Karpas-422 (cell line): Measurements from ENCODE around the gene ILF2. TPM values are rescaled to one million over a fixed set of nuclear protein-coding genes. Genes with fewer than 3 reads are reported as not detected.
"Not testable (repeated sequence)": the region's sequence is repeated elsewhere in the genome, so short reads cannot be mapped to it uniquely, and the experiment has no call there.

Experiments
- DNase-seq: peaks from one replicate; pipeline ENCODE4 v3.0.0-alpha.2; 2015
- H2AFZ ChIP-seq: fragments of 200-600 bp; sonication (generic); 2 replicates; pipeline ENCODE4 v1.6.1; 2014; ENCODE audit warnings: antibody characterized with exemption, low read length, mixed read lengths
- H3K27ac ChIP-seq: fragments of 200-600 bp; sonication (generic); 2 replicates; pipeline ENCODE4 v1.5.1; 2014; ENCODE audit warnings: mild to moderate bottlenecking, low read length, moderate library complexity
- H3K27me3 ChIP-seq: fragments of 200-600 bp; sonication (generic); 2 replicates; pipeline ENCODE4 v1.6.1; 2014; ENCODE audit warnings: low read length, mixed read lengths
- H3K36me3 ChIP-seq: fragments of 200-600 bp; sonication (generic); 2 replicates; pipeline ENCODE4 v1.6.1; 2014; ENCODE audit warnings: low read length, mixed read lengths; ENCODE audit not compliant: insufficient read depth
- H3K4me1 ChIP-seq: fragments of 200-600 bp; sonication (generic); 2 replicates; pipeline ENCODE4 v1.6.1; 2014; ENCODE audit warnings: mild to moderate bottlenecking, low read length, mixed read lengths
- H3K4me2 ChIP-seq: fragments of 200-600 bp; sonication (generic); 2 replicates; pipeline ENCODE4 v1.6.1; 2014; ENCODE audit warnings: low read length, low read depth, mild to moderate bottlenecking; ENCODE audit not compliant: poor library complexity, severe bottlenecking
- H3K4me3 ChIP-seq: fragments of 200-600 bp; sonication (generic); 2 replicates; pipeline ENCODE4 v1.5.1; 2014; ENCODE audit warnings: mild to moderate bottlenecking, antibody characterized with exemption, low read length, mixed read lengths
- H3K79me2 ChIP-seq: fragments of 200-600 bp; sonication (generic); 2 replicates; pipeline ENCODE4 v1.6.1; 2014; ENCODE audit warnings: mild to moderate bottlenecking, low read length, mixed read lengths
- H3K9ac ChIP-seq: fragments of 200-600 bp; sonication (generic); 2 replicates; pipeline ENCODE4 v1.6.0; 2014; ENCODE audit warnings: low read length
- H3K9me2 ChIP-seq: fragments of 200-600 bp; sonication (generic), shearing (Covaris generic); replicated peaks from 2 replicates; pipeline ENCODE4 v1.6.0; 2014; ENCODE audit warnings: mild to moderate bottlenecking, low read length, moderate library complexity; ENCODE audit not compliant: insufficient read depth
- H3K9me3 ChIP-seq: fragments of 300-700, 200-600 bp; sonication (generic); 2 replicates; pipeline ENCODE4 v1.6.1; 2014; ENCODE audit warnings: low read length, mixed read lengths
- H4K20me1 ChIP-seq: fragments of 200-600 bp; sonication (generic); 2 replicates; pipeline ENCODE4 v1.6.1; 2014; ENCODE audit warnings: mild to moderate bottlenecking, antibody characterized with exemption, low read length, low read depth; ENCODE audit not compliant: insufficient read depth
- total RNA-seq: library from RNA; depleted of rRNA; stranded (reverse); fragments of >200 nt; shearing (Covaris generic); gene quantifications from 2 replicates; pipeline ENCODE4 v1.2.3, GENCODE V29; 2014; ENCODE audit warnings: low replicate concordance

ILF2 gene
- total RNA-seq, 1 experiment from 2014 or later: 178 TPM

- Histone ChIP-seq H3K9me3 (no peaks in the 10 kb centered on the region), H3K79me2 (no peaks in the 10 kb centered on the region), H2AFZ (peak overlapping the region; percentile 61; the same call in 1 of the 2 replicates), H4K20me1 (no peaks in the 10 kb centered on the region), H3K27me3 (no peaks in the 10 kb centered on the region), H3K4me1 (peaks cover 3% of the 10 kb centered on the region; the same call in 1 of the 2 replicates), H3K9ac (no peak overlapping the region), H3K4me2 (peak overlapping the region; percentile 32), H3K9me2 (no peaks in the 10 kb centered on the region), H3K27ac (no peak overlapping the region), H3K36me3 (no peaks in the 10 kb centered on the region), H3K4me3 (no peak overlapping the region)
- peak; percentile 76 for DNase-seq
These were observed 7.1 kb upstream of the ILF2 start for GRCh38 chr1:153677718-153678518.

DNA sequence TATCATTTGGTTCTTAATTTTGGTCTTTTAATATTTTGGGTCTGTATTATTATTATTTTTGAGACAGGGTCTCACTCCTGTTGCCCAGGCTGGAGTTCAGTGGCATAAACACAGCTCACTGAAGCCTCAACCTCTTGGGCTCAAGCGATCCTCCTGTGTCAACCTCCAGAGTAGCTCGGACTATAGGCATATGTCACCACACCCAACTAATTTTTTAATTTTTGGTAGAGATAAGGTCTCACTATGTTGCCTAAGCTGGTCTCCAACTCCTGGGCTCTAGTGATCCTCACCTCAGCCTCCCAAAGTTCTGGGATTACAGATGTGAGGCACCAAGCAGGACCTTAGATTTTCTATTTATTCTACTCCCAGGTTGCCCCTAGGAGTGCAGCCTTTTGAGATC, 2.7 kb upstream of the ILF2 start:
- H3K9me3 ChIP-seq: no peaks in the 10 kb centered on the region
- H3K4me2 ChIP-seq: no peak overlapping the region
- peaks cover 10% of the 10 kb centered on the region for H3K36me3 ChIP-seq
- no peak overlapping the region for H3K27ac ChIP-seq
- H3K9ac ChIP-seq: no peak overlapping the region
- DNase-seq: no peak
- no peak overlapping the region for H2AFZ ChIP-seq
- peaks cover 23% of the 10 kb centered on the region for H3K79me2 ChIP-seq
- H3K27me3 ChIP-seq: no peaks in the 10 kb centered on the region
- no peak overlapping the region for H3K4me3 ChIP-seq
- peaks cover 21% of the 10 kb centered on the region for H3K4me1 ChIP-seq
- no peaks in the 10 kb centered on the region for H4K20me1 ChIP-seq
- H3K9me2 ChIP-seq: no peaks in the 10 kb centered on the region

- not testable (repeated sequence) for H3K27me3 ChIP-seq, H4K20me1 ChIP-seq, H3K9me3 ChIP-seq, H3K9me2 ChIP-seq
- Histone ChIP-seq H3K9ac (peak overlapping the region; percentile 68), H3K4me3 (peak overlapping the region; percentile 76), H3K4me1 (peaks cover 22% of the 10 kb centered on the region), H2AFZ (peak overlapping the region; percentile 99), H3K4me2 (peak overlapping the region; percentile 86), H3K79me2 (peaks cover 33% of the 10 kb centered on the region), H3K36me3 (peaks cover 28% of the 10 kb centered on the region), H3K27ac (peak overlapping the region; percentile 63)
- peak; percentile 76 for DNase-seq
These were observed 998 bp upstream of the ILF2 start for GRCh38 chr1:153671628-153672353.

DNA sequence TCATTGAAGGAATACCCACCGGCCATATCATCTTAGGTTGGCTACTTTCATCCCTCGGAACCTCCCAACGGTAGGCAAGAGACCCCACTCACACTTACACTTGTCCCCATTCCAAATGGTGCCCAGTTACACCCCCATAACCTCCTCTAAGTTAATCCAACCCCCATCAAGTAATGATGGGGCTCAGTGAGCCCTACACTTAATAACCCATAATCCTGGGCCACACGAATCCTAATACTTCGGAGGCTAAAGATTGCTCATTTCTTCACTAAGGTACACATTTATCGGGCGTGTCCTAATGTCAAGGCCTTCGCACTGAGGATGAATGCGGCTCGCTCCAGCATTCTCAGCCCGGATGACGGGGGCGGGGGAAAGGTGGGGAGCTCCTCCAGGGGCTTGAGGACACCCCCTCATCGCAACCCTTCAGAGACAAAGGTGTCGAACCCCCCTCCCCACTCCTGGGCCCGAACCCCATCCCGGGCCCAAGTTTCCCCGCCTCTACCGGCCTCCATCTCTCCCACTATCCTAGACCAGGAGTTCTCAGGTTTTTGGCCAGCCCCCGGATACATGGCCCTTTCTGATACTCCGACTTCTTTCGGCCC, 435 bp downstream of the ILF2 start:
- no peaks in the 10 kb centered on the region for H4K20me1 ChIP-seq
- peaks cover 22% of the 10 kb centered on the region for H3K4me1 ChIP-seq
- peaks cover 33% of the 10 kb centered on the region for H3K79me2 ChIP-seq
- DNase-seq: peak; percentile 56
- no peaks in the 10 kb centered on the region for H3K27me3 ChIP-seq
- peak overlapping the region; percentile 83 for H3K4me2 ChIP-seq
- no peaks in the 10 kb centered on the region for H3K9me2 ChIP-seq
- H3K9ac ChIP-seq: peak overlapping the region; percentile 92
- H3K27ac ChIP-seq: peak overlapping the region; percentile 74
- H2AFZ ChIP-seq: no peak overlapping the region
- H3K4me3 ChIP-seq: peak overlapping the region; percentile 86
- H3K36me3 ChIP-seq: peaks cover 35% of the 10 kb centered on the region
- H3K9me3 ChIP-seq: no peaks in the 10 kb centered on the region

GRCh38 chr1:153669606-153670005, 1.2 kb downstream of the ILF2 start:
- Histone ChIP-seq H3K4me2 (peak overlapping the region; percentile 83), H3K27ac (no peak overlapping the region; the same call in 1 of the 2 replicates), H3K9ac (peak overlapping the region; percentile 92), H3K9me3 (no peaks in the 10 kb centered on the region), H3K36me3 (peaks cover 42% of the 10 kb centered on the region), H3K4me1 (peaks cover 22% of the 10 kb centered on the region), H4K20me1 (no peaks in the 10 kb centered on the region), H3K4me3 (peak overlapping the region; percentile 86), H3K27me3 (no peaks in the 10 kb centered on the region), H2AFZ (no peak overlapping the region), H3K9me2 (no peaks in the 10 kb centered on the region), H3K79me2 (peaks cover 33% of the 10 kb centered on the region)
- no peak for DNase-seq

DNA sequence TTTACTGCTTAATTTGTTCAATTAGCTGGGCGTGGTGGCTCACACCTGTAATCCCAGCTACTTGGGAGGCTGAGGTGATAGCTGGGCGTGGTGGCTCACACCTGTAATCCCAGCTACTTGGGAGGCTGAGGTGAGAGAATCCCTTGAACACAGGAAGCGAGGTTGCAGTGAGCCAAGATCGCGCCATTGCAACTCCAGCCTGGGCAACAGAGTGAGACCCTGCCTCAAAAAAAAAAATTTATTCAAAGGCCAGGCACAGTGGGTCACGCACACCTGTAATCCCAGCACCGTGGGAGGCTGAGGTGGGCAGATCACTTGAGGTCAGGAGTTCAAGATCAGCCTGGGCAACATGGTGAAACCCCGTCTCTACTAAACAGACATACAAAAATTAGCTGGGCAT, 2.1 kb downstream of the ILF2 start:
- peaks cover 50% of the 10 kb centered on the region for H3K36me3 ChIP-seq
- not testable (repeated sequence) for DNase-seq, H3K9me2 ChIP-seq, H3K4me3 ChIP-seq, H3K27me3 ChIP-seq, H3K9ac ChIP-seq, H2AFZ ChIP-seq, H4K20me1 ChIP-seq, H3K27ac ChIP-seq, H3K4me2 ChIP-seq, H3K9me3 ChIP-seq
- peaks cover 22% of the 10 kb centered on the region for H3K4me1 ChIP-seq
- peaks cover 33% of the 10 kb centered on the region for H3K79me2 ChIP-seq

DNA sequence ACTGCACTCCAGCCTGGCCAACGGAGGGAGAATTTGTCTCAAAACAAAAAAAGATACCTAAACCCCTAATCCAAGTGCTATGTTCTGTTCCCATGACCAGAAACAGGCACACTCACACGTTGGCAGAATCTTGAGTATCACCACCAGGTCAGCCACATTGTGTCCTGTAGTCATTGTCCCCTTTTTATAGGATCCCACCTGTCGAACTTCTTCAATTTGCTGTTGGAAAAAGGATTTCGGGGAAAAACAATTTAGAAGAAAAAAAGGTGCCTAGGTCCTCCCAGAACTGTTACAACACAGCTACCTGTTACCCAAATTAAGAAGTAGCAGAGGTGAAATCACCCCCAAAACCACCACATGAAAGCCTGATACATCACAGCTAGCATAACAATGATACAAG, 3.4 kb downstream of the ILF2 start:
- Histone ChIP-seq H3K27ac (no peak overlapping the region), H4K20me1 (no peaks in the 10 kb centered on the region), H2AFZ (no peak overlapping the region), H3K4me1 (peaks cover 22% of the 10 kb centered on the region), H3K27me3 (no peaks in the 10 kb centered on the region), H3K9me2 (no peaks in the 10 kb centered on the region), H3K4me2 (no peak overlapping the region), H3K36me3 (peaks cover 56% of the 10 kb centered on the region), H3K4me3 (no peak overlapping the region), H3K9ac (no peak overlapping the region), H3K79me2 (peaks cover 33% of the 10 kb centered on the region), H3K9me3 (no peaks in the 10 kb centered on the region)
- no peak for DNase-seq

DNA sequence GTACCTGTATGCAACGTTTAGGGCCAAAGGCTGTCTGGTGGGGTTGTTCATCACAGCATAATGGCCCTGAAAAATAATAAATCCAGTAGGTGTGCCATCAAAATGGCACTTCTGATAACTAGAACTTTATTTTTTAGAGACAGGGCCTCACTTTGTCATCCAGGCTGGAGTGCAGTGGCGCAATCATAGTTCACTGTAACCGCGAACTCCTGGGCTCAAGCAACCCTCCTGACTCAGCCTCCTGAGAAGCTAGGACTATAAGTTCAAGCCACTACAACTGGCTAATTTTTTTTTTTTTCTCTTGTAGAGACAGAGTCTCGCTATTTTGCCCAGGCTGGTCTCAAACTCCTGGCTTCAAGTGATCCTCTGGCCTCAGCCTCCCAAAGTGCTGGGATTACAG, 7.6 kb downstream of the ILF2 start:
- Histone ChIP-seq H3K36me3 (peaks cover 55% of the 10 kb centered on the region), H3K4me2 (no peak overlapping the region), H3K4me1 (peaks cover 28% of the 10 kb centered on the region), H3K9me3 (no peaks in the 10 kb centered on the region), H3K79me2 (peaks cover 21% of the 10 kb centered on the region), H3K27ac (no peak overlapping the region), H4K20me1 (peaks cover 4% of the 10 kb centered on the region; the same call in 1 of the 2 replicates), H3K9me2 (no peaks in the 10 kb centered on the region), H3K9ac (no peak overlapping the region), H3K4me3 (no peak overlapping the region), H3K27me3 (no peaks in the 10 kb centered on the region), H2AFZ (no peak overlapping the region)
- DNase-seq: no peak
